Measurements from ENCODE around the gene METTL24.
A peak's percentile ranks its signal among the peaks of the same experiment; 100 is the strongest.

METTL24 gene

DNA sequence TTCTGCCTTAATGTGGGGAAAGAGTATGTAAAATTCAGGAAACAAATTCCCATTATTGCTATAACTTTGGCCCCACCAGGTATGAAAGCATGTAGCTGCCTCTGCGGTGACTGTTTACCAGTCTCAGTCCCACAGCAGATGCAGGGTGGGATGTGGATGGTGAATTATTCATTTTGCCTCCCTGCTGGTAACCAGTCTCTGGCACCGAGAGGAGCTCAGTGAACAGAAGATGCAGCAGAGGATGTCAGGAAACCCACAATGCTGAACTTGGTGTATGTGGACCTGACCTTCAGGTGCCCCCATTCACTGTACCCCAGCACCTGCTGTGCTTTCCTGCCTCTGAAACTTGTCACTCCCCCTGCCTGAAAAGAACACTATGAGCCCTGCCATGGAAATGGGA, 8.8 kb upstream of the METTL24 start:
- Mint-ChIP-seq H3K9me3 (peaks cover 5% of the 10 kb centered on the region), H3K4me1 (peaks cover 5% of the 10 kb centered on the region), H3K4me3 (no peak overlapping the region), H3K27ac (no peak overlapping the region), H3K27me3 (ENCODE audit: low read depth) (no peaks in the 10 kb centered on the region), H3K36me3 (ENCODE audit: low read depth) (no peaks in the 10 kb centered on the region)
- no peak for TF ChIP-seq CTCF (IDR thresholded peaks at IDR 0.05; ENCODE audit: unreplicated experiment in 3 of 3)

DNA sequence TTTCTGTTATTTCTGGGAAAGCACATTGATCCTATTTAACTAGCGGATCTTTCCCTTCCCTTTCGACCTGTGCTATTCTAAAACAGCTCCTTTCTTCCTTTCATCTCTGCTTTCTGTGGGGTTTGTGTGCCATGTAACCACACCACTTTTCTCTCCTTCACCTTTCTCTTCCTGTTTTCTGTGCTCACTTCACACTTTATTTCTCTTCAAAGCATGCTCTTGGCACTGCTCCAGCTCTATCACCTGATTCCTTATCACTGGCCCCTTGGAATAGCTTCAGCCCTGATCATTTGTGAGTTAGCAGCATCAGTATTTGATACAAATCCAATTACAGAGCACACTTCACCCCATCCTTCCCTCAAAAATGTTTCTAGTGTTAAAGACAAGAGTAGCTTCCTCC, 8.1 kb upstream of the METTL24 start:
- Mint-ChIP-seq H3K27me3 (ENCODE audit: low read depth) (no peaks in the 10 kb centered on the region), H3K4me3 (no peak overlapping the region), H3K4me1 (peaks cover 5% of the 10 kb centered on the region), H3K27ac (peak overlapping the region; percentile 3 to 58 (median 3)), H3K9me3 (peaks cover 10% of the 10 kb centered on the region), H3K36me3 (ENCODE audit: low read depth) (no peaks in the 10 kb centered on the region)
- no peak for TF ChIP-seq CTCF (IDR thresholded peaks at IDR 0.05; ENCODE audit: unreplicated experiment in 3 of 3)

GRCh38 chr6:110364364-110365105, 6.4 kb upstream of the METTL24 start:
- peaks cover 17% of the 10 kb centered on the region for H3K4me1 Mint-ChIP-seq
- no peaks in the 10 kb centered on the region for H3K27me3 Mint-ChIP-seq (ENCODE audit: low read depth)
- H3K9me3 Mint-ChIP-seq, result peaks cover 10% of the 10 kb centered on the region
- H3K36me3 Mint-ChIP-seq (ENCODE audit: low read depth), result no peaks in the 10 kb centered on the region
- TF ChIP-seq CTCF (IDR thresholded peaks at IDR 0.05; ENCODE audit: unreplicated experiment in 3 of 3), result no peak
- no peak overlapping the region for H3K4me3 Mint-ChIP-seq
- peak overlapping the region in 1 of 3 experiments; percentile 55 for H3K27ac Mint-ChIP-seq

DNA sequence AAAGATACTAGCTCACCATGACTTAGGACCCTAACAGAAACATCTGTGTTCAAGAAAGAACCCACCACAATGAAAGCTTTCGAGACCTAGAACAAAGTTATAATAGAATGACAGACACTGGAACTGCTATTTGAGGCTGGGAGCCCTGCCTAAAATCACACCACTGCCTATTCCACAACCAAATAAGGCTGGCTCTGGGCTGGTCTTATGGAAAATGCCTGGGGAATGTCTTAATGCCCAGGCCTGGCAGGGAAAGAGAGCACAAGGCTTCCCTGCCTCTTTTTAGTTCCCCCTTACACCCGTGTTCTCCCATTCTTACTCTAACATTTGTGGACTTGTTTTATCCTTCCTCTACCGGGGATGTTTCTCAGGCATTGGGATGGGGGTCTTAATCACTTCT, 5.6 kb upstream of the METTL24 start:
- Mint-ChIP-seq H3K4me1 (peaks cover 25% of the 10 kb centered on the region), H3K27me3 (ENCODE audit: low read depth) (no peaks in the 10 kb centered on the region), H3K4me3 (no peak overlapping the region), H3K27ac (no peak overlapping the region), H3K9me3 (peaks cover 10% of the 10 kb centered on the region), H3K36me3 (ENCODE audit: low read depth) (no peaks in the 10 kb centered on the region)
- TF ChIP-seq CTCF (IDR thresholded peaks at IDR 0.05; ENCODE audit: unreplicated experiment in 3 of 3), result no peak

DNA sequence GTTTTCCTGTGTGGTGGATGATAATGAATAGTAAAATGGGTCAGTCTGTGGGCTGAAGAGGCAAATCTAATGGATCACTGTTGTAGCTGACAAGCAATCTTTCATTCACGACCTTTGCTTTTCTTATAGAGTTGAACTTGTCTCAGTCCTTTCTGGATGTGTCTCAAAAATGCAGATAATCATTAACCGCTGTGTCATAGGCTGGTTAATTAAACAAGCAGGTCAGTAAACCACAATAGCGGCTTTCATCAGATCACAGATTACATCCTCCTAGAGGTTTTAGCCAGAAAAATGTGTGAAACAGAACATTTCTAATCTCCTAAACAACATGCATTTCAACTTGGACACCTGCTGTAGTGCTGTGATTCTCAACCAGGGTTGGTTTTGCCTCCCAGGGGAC, 2.5 kb upstream of the METTL24 start:
- Mint-ChIP-seq H3K27me3 (ENCODE audit: low read depth) (peaks cover 3% of the 10 kb centered on the region), H3K4me1 (peaks cover 41% of the 10 kb centered on the region), H3K27ac (peak overlapping the region; percentile 86 to 96 (median 86)), H3K4me3 (peak overlapping the region in 2 of 3 experiments; percentile 23 to 66), H3K9me3 (peaks cover 10% of the 10 kb centered on the region), H3K36me3 (ENCODE audit: low read depth) (no peaks in the 10 kb centered on the region)
- TF ChIP-seq CTCF (IDR thresholded peaks at IDR 0.05; ENCODE audit: unreplicated experiment in 3 of 3), result no peak

GRCh38 chr6:110359556-110359955, 1.4 kb upstream of the METTL24 start:
- TF ChIP-seq CTCF (IDR thresholded peaks at IDR 0.05; ENCODE audit: unreplicated experiment in 3 of 3), result no peak
- H3K36me3 Mint-ChIP-seq (ENCODE audit: low read depth), result no peaks in the 10 kb centered on the region
- H3K4me3 Mint-ChIP-seq, result peak overlapping the region; percentile 80 to 85 (median 84)
- peaks cover 10% of the 10 kb centered on the region for H3K9me3 Mint-ChIP-seq
- H3K27ac Mint-ChIP-seq, result peak overlapping the region; percentile 95 to 97 (median 96)
- H3K27me3 Mint-ChIP-seq (ENCODE audit: low read depth), result peaks cover 3% of the 10 kb centered on the region
- H3K4me1 Mint-ChIP-seq, result peaks cover 52% of the 10 kb centered on the region

All from nephron (organoid).